ENCODE measurements around the gene LARGE2. TPM values are rescaled to one million over a fixed set of nuclear protein-coding genes. Genes with fewer than 3 reads are reported as not detected.

LARGE2 gene
- polyA plus RNA-seq, 1 donor from 2014 or later: not detected

DNA sequence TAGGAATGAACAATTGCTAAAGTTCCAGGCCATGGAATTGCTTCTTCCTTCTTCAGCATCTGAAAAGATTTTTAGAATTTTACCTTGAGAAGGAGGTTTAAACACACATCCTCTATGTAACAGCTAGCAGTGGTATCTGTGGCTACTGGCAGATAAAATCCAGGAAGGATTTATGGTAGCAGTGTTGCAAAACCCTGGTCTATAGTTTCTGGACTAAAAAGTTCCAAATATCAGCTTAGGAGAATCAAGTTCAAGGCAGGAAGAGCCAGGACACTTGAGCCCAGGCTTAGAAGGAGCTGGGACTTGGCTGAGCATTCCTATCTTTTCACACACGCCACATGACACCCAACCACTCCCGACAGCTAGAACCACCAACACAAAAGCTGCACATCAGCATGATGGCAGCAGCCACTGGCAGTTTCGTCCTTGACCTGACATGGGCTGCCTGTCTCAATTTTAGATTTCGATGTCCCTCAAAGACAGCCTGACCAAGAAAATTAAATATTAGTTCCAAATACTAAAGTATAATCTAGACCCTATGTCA, 14.1 kb downstream of the LARGE2 start:
- TF ChIP-seq POLR2AphosphoS5 (IDR thresholded peaks at IDR 0.05) (no peak), RAD21 (conservative IDR thresholded peaks at IDR 0.05) (no peak), TAF1 (IDR thresholded peaks at IDR 0.05; ENCODE audit: low read depth) (no peak), EP300 (conservative IDR thresholded peaks at IDR 0.05; ENCODE audit: poor library complexity, severe bottlenecking) (no peak), SMC3 (conservative IDR thresholded peaks at IDR 0.05; ENCODE audit: poor library complexity) (no peak), CTCF (IDR thresholded peaks at IDR 0.05; ENCODE audit: poor library complexity, severe bottlenecking) (no peak), EZH2 (IDR thresholded peaks at IDR 0.05; ENCODE audit: borderline replicate concordance, insufficient read depth, low read length, poor library complexity, severe bottlenecking) (no peak), MXI1 (conservative IDR thresholded peaks at IDR 0.05; ENCODE audit: poor library complexity, severe bottlenecking) (no peak)
- TF ChIP-seq, protein P1, sequence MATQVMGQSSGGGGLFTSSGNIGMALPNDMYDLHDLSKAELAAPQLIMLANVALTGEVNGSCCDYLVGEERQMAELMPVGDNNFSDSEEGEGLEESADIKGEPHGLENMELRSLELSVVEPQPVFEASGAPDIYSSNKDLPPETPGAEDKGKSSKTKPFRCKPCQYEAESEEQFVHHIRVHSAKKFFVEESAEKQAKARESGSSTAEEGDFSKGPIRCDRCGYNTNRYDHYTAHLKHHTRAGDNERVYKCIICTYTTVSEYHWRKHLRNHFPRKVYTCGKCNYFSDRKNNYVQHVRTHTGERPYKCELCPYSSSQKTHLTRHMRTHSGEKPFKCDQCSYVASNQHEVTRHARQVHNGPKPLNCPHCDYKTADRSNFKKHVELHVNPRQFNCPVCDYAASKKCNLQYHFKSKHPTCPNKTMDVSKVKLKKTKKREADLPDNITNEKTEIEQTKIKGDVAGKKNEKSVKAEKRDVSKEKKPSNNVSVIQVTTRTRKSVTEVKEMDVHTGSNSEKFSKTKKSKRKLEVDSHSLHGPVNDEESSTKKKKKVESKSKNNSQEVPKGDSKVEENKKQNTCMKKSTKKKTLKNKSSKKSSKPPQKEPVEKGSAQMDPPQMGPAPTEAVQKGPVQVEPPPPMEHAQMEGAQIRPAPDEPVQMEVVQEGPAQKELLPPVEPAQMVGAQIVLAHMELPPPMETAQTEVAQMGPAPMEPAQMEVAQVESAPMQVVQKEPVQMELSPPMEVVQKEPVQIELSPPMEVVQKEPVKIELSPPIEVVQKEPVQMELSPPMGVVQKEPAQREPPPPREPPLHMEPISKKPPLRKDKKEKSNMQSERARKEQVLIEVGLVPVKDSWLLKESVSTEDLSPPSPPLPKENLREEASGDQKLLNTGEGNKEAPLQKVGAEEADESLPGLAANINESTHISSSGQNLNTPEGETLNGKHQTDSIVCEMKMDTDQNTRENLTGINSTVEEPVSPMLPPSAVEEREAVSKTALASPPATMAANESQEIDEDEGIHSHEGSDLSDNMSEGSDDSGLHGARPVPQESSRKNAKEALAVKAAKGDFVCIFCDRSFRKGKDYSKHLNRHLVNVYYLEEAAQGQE (IDR thresholded peaks at IDR 0.05; ENCODE audit: borderline replicate concordance): no peak
- Histone ChIP-seq H4K20me1 (ENCODE audit: insufficient read depth) (no peaks in the 10 kb centered on the region), H3K27ac (ENCODE audit: low read length) (no peak overlapping the region), H3K4me2 (ENCODE audit: low read length) (no peak overlapping the region), H2AFZ (ENCODE audit: low read depth, low read length) (no peak overlapping the region), H3K9ac (ENCODE audit: low read length) (no peak overlapping the region), H3K36me3 (ENCODE audit: insufficient read depth, low read length) (peaks cover 11% of the 10 kb centered on the region), H3K79me2 (replicated peaks; ENCODE audit: insufficient read depth, low read length) (no peaks in the 10 kb centered on the region), H3F3A (ENCODE audit: insufficient read depth, low read length, poor library complexity, severe bottlenecking) (no peaks in the 10 kb centered on the region), H3K27me3 (ENCODE audit: insufficient read depth, low read depth, low read length) (no peaks in the 10 kb centered on the region), H3K4me3 (ENCODE audit: low read length) (no peak overlapping the region), H3K9me2 (ENCODE audit: insufficient read depth, low read length) (no peaks in the 10 kb centered on the region), H3K9me3 (ENCODE audit: low read length) (no peaks in the 10 kb centered on the region)

DNA sequence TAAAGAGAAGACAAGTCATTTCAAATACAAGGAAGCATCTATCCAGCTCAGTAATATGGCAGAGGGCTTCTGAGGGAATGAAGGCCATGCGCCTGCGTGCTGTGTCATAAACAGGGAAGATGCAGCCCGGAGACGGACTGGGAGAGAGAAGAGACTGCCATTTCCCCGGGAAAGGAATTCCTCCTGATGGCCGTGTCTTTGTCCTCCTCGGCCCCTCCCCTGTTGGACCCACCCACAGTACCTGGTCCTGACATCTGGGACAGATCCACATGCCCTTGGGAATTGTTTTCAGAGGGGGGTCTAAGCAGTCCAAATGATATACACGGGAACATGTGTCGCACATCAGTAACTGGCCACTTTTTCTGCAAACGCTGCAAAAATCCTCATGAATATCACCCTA, 15.5 kb downstream of the LARGE2 start:
- Histone ChIP-seq H2AFZ (ENCODE audit: low read depth, low read length) (no peak overlapping the region), H3F3A (ENCODE audit: insufficient read depth, low read length, poor library complexity, severe bottlenecking) (no peaks in the 10 kb centered on the region), H3K9ac (ENCODE audit: low read length) (no peak overlapping the region), H4K20me1 (ENCODE audit: insufficient read depth) (no peaks in the 10 kb centered on the region), H3K27ac (ENCODE audit: low read length) (no peak overlapping the region), H3K4me3 (ENCODE audit: low read length) (no peak overlapping the region), H3K27me3 (ENCODE audit: insufficient read depth, low read depth, low read length) (no peaks in the 10 kb centered on the region), H3K9me3 (ENCODE audit: low read length) (no peaks in the 10 kb centered on the region), H3K4me2 (ENCODE audit: low read length) (no peak overlapping the region), H3K9me2 (ENCODE audit: insufficient read depth, low read length) (no peaks in the 10 kb centered on the region), H3K79me2 (replicated peaks; ENCODE audit: insufficient read depth, low read length) (no peaks in the 10 kb centered on the region), H3K36me3 (ENCODE audit: insufficient read depth, low read length) (peaks cover 5% of the 10 kb centered on the region)
- TF ChIP-seq TAF1 (IDR thresholded peaks at IDR 0.05; ENCODE audit: low read depth) (no peak), SMC3 (conservative IDR thresholded peaks at IDR 0.05; ENCODE audit: poor library complexity) (no peak), RAD21 (conservative IDR thresholded peaks at IDR 0.05) (no peak), EP300 (conservative IDR thresholded peaks at IDR 0.05; ENCODE audit: poor library complexity, severe bottlenecking) (no peak), EZH2 (IDR thresholded peaks at IDR 0.05; ENCODE audit: borderline replicate concordance, insufficient read depth, low read length, poor library complexity, severe bottlenecking) (no peak), MXI1 (conservative IDR thresholded peaks at IDR 0.05; ENCODE audit: poor library complexity, severe bottlenecking) (no peak), CTCF (IDR thresholded peaks at IDR 0.05; ENCODE audit: poor library complexity, severe bottlenecking) (no peak), POLR2AphosphoS5 (IDR thresholded peaks at IDR 0.05) (no peak)
- TF ChIP-seq, protein P1 (IDR thresholded peaks at IDR 0.05; ENCODE audit: borderline replicate concordance): no peak

Measured in neural cell (in vitro differentiated cells).